CD4-positive, alpha-beta T cell treated with Interleukin-6 at 100 ng/mL for 8 hours (primary cell): ENCODE results near the gene BCL11B.

Source experiments
- DNase-seq: peaks from one replicate; pipeline ENCODE4 v3.0.0-alpha.2; 2020; ENCODE audit warnings: mixed read lengths, low spot score

BCL11B gene

GRCh38 chr14:99134516-99135046, 137.4 kb downstream of the BCL11B start:
- no peak for DNase-seq

GRCh38 chr14:99133636-99134515, 138.1 kb downstream of the BCL11B start:
- no peak for DNase-seq

GRCh38 chr14:99132821-99133635, 139.0 kb downstream of the BCL11B start:
- no peak for DNase-seq

GRCh38 chr14:99131632-99132271, 140.2 kb downstream of the BCL11B start:
- no peak for DNase-seq

GRCh38 chr14:99129998-99130397, 142.0 kb downstream of the BCL11B start:
- DNase-seq = no peak

GRCh38 chr14:99129211-99129696, 142.7 kb downstream of the BCL11B start:
- no peak for DNase-seq

- DNase-seq = no peak
These were observed 143.8 kb downstream of the BCL11B start for GRCh38 chr14:99128185-99128584.

GRCh38 chr14:99127651-99128167, 144.3 kb downstream of the BCL11B start:
- no peak for DNase-seq

- no peak for DNase-seq
These were observed 146.2 kb downstream of the BCL11B start for GRCh38 chr14:99125616-99126431.

GRCh38 chr14:99125113-99125512, 146.9 kb downstream of the BCL11B start:
- no peak for DNase-seq

- no peak for DNase-seq
These were observed 147.4 kb downstream of the BCL11B start for GRCh38 chr14:99124482-99125105.

- DNase-seq = no peak
These were observed 148.7 kb downstream of the BCL11B start for GRCh38 chr14:99123208-99123870.

- no peak for DNase-seq
These were observed 149.4 kb downstream of the BCL11B start for GRCh38 chr14:99122521-99123125.

GRCh38 chr14:99121319-99121875, 150.6 kb downstream of the BCL11B start:
- DNase-seq = no peak

- no peak for DNase-seq
These were observed 151.3 kb downstream of the BCL11B start for GRCh38 chr14:99120526-99121318.

- DNase-seq = no peak
These were observed 152.2 kb downstream of the BCL11B start for GRCh38 chr14:99119554-99120525.
